ENCODE data around the gene CD151.
A peak's percentile ranks its signal among the peaks of the same experiment; 100 is the strongest.

Gene CD151

DNA sequence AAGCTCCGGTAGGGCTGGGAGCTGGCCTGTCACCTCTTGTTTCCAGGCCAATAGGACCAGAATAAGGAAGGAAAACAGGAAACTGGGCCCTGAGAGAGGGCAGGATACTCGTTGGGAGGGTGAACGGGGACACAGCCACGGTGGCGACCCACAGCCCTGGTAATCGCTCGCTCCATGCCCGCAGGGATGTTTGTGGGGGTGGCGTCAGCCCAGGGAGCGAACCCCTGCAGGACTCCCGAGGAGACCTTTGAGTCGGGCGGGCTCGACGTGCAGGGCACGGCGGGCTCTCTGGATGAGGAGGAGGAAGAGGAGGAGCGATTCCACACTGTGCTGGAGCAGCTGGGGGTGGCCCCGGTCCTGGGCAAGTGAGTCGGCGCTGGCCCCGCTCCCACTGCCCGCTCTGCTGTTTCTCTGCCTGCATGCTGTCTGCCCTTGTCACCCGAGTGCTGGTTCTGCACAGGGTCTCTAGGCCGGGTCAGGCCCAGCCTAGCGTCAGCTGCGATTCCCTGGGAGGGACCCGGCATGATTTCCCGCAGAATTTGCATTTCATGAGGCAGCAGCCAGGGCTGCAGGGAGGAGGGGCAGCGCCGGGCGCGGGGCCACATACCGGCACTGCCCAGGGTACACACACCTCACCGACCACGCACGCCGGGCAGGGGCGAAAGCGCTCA lies 3.4 kb upstream of the CD151 start:
- no peak for ATAC-seq
- no peak for DNase-seq

DNA sequence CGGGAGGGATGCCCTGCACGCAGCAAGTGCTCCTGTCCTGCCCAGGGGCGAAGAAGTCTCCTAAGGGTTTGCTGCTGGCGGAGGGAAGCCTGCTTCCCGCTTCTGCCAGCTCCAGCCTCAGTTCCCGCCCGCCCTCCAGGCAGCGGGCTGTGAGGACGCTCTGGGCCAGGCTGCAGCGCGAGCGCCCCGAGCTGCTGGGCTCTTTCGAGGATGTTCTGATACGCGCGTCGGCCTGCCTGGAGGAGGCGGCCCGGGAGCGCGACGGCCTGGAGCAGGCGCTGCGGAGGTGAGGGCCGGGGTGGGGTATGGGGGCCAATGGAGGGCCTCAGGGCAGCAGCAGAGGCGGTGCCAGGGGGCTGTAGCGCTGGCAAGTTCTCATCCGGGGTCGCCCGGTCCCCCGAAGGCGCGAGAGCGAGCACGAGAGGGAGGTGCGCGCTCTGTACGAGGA lies 2.9 kb upstream of the CD151 start:
- ATAC-seq, result peak; percentile 2
- no peak for DNase-seq

DNA sequence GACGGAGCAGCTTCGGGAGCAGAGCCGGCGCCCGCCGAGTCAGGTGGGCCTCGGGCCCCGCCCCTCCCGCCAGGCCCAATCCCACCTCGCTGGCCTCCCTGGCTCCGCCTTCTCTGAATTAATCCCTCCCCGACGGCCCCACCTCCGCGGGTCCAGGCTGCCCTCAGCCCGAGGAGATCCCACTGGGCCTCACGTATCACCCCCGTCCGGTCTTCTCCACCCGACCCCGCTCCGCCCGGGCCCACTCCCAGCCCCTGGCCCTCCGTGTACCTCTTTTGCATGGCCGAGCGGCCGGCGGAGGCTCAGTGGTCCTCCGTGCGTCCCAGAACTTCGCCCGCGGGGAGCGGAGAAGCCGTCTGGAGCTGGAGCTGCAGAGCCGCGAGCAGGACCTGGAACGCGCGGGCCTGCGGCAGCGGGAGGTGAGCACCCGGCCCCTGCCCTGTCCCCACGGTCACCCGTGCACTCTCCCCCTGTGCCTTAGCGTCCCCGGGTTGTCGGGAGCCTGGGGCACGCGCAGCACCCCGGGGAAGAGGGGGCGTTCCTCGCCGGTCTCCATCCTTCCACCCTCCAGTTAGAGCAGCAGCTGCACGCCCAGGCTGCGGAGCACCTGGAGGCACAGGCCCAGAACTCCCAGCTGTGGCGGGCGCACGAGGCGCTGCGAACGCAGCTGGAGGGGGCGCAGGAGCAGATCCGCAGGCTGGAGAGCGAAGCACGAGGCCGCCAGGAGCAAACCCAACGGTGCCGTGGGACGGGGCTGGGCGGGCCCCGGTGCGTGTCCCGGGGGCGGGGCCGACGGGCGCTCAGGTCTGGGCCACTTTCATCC lies 2.2 kb upstream of the CD151 start:
- peak; percentile 77 for DNase-seq
- peak; percentile 66 for ATAC-seq

DNA sequence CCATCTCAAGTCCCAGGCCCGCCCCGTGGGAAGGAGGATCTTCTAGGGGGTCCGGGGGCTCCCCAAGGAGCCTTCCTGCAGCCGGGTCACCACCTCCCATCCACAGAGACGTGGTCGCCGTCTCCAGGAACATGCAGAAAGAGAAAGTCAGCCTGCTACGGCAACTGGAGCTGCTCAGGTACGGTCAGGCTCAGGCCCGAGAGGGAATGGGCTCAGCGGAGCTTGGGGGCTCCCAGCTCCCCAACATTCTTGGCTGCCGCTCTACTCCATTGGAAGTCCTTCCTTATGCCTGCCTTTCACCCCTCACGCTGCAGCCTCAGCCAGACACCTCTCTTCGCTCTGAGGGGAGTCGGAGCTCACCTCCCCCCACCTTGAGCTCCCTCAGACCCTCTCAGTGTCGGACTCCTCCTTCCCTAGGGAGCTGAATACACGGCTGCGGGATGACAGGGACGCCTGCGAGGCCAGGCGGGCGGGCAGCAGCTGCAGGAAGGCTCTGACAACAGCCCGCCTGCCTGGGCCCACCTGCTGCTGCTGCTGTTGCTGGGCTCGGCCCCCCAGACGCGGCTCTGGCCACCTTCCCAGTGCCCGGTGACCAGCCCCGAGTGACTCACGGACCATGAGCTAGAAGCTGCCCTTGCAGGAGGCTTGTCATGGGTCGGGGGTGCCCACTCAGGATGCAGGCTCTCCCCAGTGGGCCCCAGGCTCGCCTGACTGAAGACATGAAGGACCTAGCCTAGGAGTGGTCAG lies 1.5 kb upstream of the CD151 start:
- ATAC-seq (no peak), DNase-seq (no peak)

GRCh38 chr11:831961-832528 lies 707 bp upstream of the CD151 start:
- DNase-seq (no peak), ATAC-seq (no peak)

DNA sequence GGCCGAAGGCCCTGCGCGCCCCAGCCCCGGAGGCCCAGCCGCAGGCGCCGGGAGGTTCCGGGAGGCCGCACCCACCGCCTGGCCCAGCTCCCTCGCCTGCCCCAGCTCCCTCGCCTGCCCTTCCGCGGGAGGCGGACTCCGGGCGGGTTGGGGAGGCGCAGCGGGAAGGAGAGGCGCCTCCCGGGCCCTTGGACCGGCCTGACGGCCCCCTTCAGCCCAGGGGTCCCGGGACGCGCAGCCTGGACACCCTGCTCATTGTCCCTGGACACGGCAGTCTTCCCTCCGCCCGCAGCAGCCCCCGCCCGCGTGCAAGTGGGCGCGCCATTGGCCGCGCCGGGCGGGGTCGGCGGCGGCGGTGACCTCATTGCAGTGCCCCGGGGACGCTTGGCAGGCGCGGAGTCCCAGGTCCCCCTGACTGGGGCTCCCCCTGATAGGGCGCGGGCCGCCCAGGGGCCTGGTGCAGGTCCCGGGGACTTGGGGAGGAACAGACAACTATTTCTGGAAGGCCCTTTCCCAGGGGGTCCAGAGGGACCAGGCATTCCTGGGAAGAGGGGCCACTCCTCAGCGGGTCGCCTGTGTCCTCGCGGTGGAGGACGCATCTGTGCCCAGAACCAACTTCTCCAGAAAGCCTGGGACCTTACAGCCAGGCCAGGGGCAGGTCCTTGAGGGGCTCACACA lies 501 bp downstream of the CD151 start:
- ATAC-seq (peak; percentile 21), DNase-seq (peak; percentile 64)

GRCh38 chr11:833849-834311 lies 1.1 kb downstream of the CD151 start:
- ATAC-seq (no peak), DNase-seq (no peak)

- DNase-seq (peak; percentile 50), ATAC-seq (no peak)
These were observed 1.9 kb downstream of the CD151 start for GRCh38 chr11:834371-835316.

DNA sequence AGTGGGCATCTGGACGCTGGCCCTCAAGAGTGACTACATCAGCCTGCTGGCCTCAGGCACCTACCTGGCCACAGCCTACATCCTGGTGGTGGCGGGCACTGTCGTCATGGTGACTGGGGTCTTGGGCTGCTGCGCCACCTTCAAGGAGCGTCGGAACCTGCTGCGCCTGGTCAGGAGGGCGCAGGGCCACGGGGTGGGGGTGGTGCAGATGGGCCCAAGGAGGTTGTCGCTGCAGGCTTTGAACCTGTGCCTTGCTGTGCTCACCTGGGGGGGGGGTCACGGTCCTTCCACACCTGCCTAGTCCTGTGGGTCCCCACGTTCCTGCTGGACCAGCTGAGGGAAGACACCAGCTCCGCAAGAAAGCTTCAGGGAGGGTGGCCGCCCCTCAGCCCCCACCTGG lies 3.5 kb downstream of the CD151 start:
- DNase-seq, result no peak
- ATAC-seq, result no peak

- DNase-seq, result no peak
- ATAC-seq, result no peak
These were observed 3.9 kb downstream of the CD151 start for GRCh38 chr11:836700-837099.

GRCh38 chr11:837189-837989 lies 4.6 kb downstream of the CD151 start:
- ATAC-seq (no peak), DNase-seq (no peak)

DNA sequence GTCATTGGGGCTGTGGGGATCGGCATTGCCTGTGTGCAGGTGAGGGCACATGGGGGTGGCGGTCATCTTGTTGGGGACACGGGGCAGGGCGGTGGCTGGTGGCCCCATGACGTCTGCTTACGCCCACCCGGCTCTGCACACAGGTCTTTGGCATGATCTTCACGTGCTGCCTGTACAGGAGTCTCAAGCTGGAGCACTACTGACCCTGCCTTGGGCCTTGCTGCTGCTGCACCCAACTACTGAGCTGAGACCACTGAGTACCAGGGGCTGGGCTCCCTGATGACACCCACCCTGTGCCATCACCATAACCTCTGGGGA lies 5.2 kb downstream of the CD151 start:
- ATAC-seq, result no peak

DNA sequence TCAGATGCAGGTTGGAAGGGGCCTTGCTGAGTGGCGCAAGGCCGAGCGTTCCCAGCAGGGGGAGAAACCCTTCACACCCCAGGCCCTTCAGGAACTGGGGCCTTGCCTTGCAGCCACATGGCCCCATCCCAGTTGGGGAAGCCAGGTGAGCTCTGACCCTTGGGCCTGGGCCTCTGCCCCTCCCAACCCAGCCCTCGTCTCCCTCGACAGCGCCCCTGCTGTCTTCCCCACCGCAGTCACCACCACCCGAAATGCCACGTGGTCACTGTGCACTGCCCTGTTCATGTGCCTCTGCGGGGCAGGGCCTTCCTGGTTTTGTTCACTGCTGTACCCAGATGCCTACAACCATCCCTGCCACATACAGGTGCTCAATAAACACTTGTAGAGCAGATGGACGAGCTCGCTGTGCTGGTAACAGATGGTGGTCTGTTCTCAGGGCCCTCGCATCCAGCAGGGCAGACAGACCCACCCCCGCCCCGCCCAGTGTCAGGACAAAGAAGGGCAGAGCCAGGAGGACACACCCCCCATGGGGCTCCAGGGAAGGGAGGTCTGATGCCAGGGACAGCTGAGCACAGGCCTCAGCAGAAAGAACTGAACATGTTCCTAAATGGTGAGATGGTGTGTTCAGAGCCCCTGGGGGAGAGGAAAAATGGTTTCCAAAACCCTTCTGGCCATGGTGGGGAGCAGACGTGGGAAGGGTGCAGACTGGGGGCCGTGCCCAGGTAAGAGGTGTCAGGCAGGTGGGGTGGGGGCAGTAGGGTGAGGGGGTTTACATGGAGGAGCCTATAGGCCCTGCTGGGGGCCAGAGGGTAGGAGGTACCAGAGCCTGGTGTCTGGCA lies 5.9 kb downstream of the CD151 start:
- ATAC-seq, result no peak
- DNase-seq, result no peak

More for the DNA sequence above, 5.2 kb downstream of the CD151 start:
- no peak for DNase-seq

DNA sequence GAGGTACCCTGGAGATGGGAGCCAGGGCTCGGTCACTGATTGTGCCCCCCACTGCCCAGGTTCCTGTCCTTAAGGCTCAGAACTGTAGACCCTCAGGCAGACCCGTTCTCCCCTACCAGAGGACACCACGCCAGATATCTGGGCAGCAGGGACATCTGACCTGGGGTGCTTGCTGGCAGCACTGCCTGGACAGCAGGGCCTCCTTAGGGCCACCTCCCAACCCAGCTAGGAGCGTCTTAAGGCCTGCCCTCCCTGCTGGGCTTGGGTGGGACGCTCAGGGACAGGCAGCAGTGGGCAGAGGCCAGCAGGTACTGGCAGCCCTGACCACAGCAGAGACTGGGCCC lies 6.5 kb downstream of the CD151 start:
- DNase-seq, result no peak
- no peak for ATAC-seq

- DNase-seq, result no peak
- no peak for ATAC-seq
These were observed 7.3 kb downstream of the CD151 start for GRCh38 chr11:839875-840617.

- DNase-seq (no peak), ATAC-seq (peak; percentile 13)
These were observed 9.2 kb downstream of the CD151 start for GRCh38 chr11:841981-842369.

DNA sequence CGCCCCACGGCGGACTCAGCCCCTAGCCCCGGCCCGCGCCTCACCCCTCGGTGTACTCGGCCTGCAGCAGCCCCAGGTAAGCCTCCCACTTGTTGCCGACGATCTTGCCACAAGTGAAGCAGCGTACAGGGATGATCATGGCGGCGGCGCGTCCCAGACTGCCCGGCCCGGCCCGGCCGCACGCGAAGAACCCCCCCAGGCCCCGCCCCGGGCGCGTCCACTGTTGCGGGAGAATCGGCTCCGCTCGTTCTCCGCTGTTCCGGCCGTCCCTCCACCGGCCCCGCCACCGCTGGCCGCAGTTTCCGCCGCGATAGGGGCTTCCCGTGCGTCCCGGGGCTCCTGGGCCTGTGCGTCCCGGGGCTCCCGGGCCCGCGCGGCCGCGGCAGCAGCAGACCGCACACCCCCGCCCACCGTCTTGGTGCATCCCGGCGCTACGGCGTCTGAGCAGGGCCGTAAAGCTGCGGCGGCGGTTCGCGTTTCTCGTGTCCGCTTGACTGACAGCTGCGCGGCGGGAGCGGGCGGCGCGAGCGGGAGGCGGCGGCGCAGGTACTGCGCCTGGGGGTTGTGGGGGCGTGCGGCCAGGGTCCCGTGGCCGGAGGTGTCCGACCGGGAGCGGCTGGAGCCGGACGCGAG lies 9.7 kb downstream of the CD151 start, which contains the start of the genes POLR2L and TSPAN4:
Gene POLR2L, minus strand, starts transcription at position 160 of the 633 bp plus-strand sequence. Its CDS starts 21 bp downstream, at position 139.
Gene TSPAN4, plus strand, starts transcription at position 483 of the 633 bp plus-strand sequence. CDS start 7,453 bp downstream, outside the sequence.
- ATAC-seq (peak; percentile 70), DNase-seq (peak; percentile 93)

Data from stimulated activated naive CD8-positive, alpha-beta T cell treated with anti-CD3 and anti-CD28 coated beads, Interleukin-15, Interleukin-2, amounts not matched to agents 100 U/mL and 50 U/mL, for 24 hours (primary cell).